OCI-LY1 (cell line): ENCODE results near the gene AKR7A3.

ENCODE experiments used
- H2AFZ ChIP-seq: fragments of 200-600 bp; sonication (generic), shearing (Covaris generic); 2 replicates; pipeline ENCODE4 v1.6.0; 2014; ENCODE audit warnings: antibody characterized with exemption, mild to moderate bottlenecking, low read length
- H3F3A ChIP-seq: fragments of 200-600 bp; sonication (generic), shearing (Covaris generic); 2 replicates; pipeline ENCODE4 v1.6.0; 2014; ENCODE audit warnings: mild to moderate bottlenecking, antibody characterized with exemption, low read length, moderate library complexity; ENCODE audit not compliant: insufficient read depth
- H3K27ac ChIP-seq: fragments of 200-600 bp; sonication (generic); 2 replicates; pipeline ENCODE4 v1.5.1; 2014; ENCODE audit warnings: low read length, mixed run types, mild to moderate bottlenecking, low read depth; ENCODE audit not compliant: poor library complexity, severe bottlenecking
- H3K27me3 ChIP-seq: fragments of 200-600 bp; sonication (generic); 2 replicates; pipeline ENCODE4 v1.6.0; 2014; ENCODE audit warnings: antibody characterized with exemption, mild to moderate bottlenecking, low read length, moderate library complexity; ENCODE audit not compliant: insufficient read depth
- H3K36me3 ChIP-seq: fragments of 200-600 bp; sonication (generic); 2 replicates; pipeline ENCODE4 v1.6.1; 2014; ENCODE audit warnings: mild to moderate bottlenecking, antibody characterized with exemption, low read length, moderate library complexity, mixed read lengths; ENCODE audit not compliant: insufficient read depth
- H3K4me1 ChIP-seq: fragments of 200-600 bp; sonication (generic); 2 replicates; pipeline ENCODE4 v1.5.1; 2014; ENCODE audit warnings: mild to moderate bottlenecking, low read length, moderate library complexity; ENCODE audit not compliant: insufficient read depth, severe bottlenecking
- H3K4me2 ChIP-seq: fragments of 200-600 bp; sonication (generic), shearing (Covaris generic); 2 replicates; pipeline ENCODE4 v1.6.1; 2014; ENCODE audit warnings: low read length
- H3K4me3 ChIP-seq: fragments of 200-600 bp; sonication (generic); 2 replicates; pipeline ENCODE4 v1.5.1; 2014; ENCODE audit warnings: low read length, low read depth, mild to moderate bottlenecking, mixed read lengths; ENCODE audit not compliant: poor library complexity, severe bottlenecking
- H3K79me2 ChIP-seq: fragments of 200-600 bp; shearing (Covaris generic); 2 replicates; pipeline ENCODE4 v1.6.1; 2016; ENCODE audit warnings: mixed run types, low read length, mixed read lengths; ENCODE audit not compliant: insufficient read depth
- H3K9ac ChIP-seq: fragments of 200-600 bp; sonication (generic), shearing (Covaris generic); 2 replicates; pipeline ENCODE4 v1.6.1; 2014; ENCODE audit warnings: mild to moderate bottlenecking, low read length, mixed read lengths
- H3K9me2 ChIP-seq: fragments of 200-600 bp; sonication (generic), shearing (Covaris generic); 2 replicates; pipeline ENCODE4 v1.6.1; 2014; ENCODE audit warnings: low read depth, mild to moderate bottlenecking, low read length, mixed read lengths
- H3K9me3 ChIP-seq: fragments of 200-600 bp; shearing (Covaris generic); 2 replicates; pipeline ENCODE4 v1.6.1; 2014; ENCODE audit warnings: low read length, mixed read lengths
- H4K20me1 ChIP-seq: fragments of 200-600 bp; sonication (generic), shearing (Covaris generic); 2 replicates; pipeline ENCODE4 v1.6.0; 2016; ENCODE audit warnings: mild to moderate bottlenecking, low read length; ENCODE audit not compliant: insufficient read depth
- CTCF ChIP-seq: fragments of 200-600 bp; sonication (generic), shearing (Covaris generic); IDR thresholded peaks from 2 replicates; pipeline ENCODE4 v1.5.1; 2017; ENCODE audit warnings: mild to moderate bottlenecking, antibody characterized with exemption, low read length, moderate library complexity, mixed read lengths
- EZH2 ChIP-seq: fragments of 200-600 bp; sonication (generic), shearing (Covaris generic); IDR thresholded peaks from 2 replicates; pipeline ENCODE4 v1.8.0; 2017; ENCODE audit warnings: borderline replicate concordance, mixed run types, mild to moderate bottlenecking, antibody characterized with exemption, low read length, moderate library complexity, mixed read lengths

The AKR7A3 gene

GRCh38 chr1:19313636-19313959, 25.0 kb upstream of the AKR7A3 start:
- Histone ChIP-seq H2AFZ (no peak overlapping the region), H3K9me2 (no peaks in the 10 kb centered on the region), H3K79me2 (no peaks in the 10 kb centered on the region), H3K4me3 (peak overlapping the region; percentile 90), H3K27ac (peak overlapping the region; percentile 88), H4K20me1 (no peaks in the 10 kb centered on the region), H3K9ac (peak overlapping the region; percentile 90; the same call in 1 of the 2 replicates), H3K4me2 (peak overlapping the region; percentile 93), H3K4me1 (peaks cover 60% of the 10 kb centered on the region), H3K9me3 (no peaks in the 10 kb centered on the region), H3F3A (no peaks in the 10 kb centered on the region), H3K27me3 (no peaks in the 10 kb centered on the region), H3K36me3 (peaks cover 9% of the 10 kb centered on the region; the same call in 1 of the 2 replicates)
- TF ChIP-seq EZH2 (no peak), CTCF (no peak)

- Histone ChIP-seq H4K20me1 (no peaks in the 10 kb centered on the region), H3K4me3 (peak overlapping the region; percentile 90), H3F3A (no peaks in the 10 kb centered on the region), H3K4me2 (peak overlapping the region; percentile 93), H3K79me2 (no peaks in the 10 kb centered on the region), H3K36me3 (peaks cover 10% of the 10 kb centered on the region; the same call in 1 of the 2 replicates), H3K27me3 (no peaks in the 10 kb centered on the region), H3K9ac (peak overlapping the region; percentile 90), H2AFZ (no peak overlapping the region), H3K9me2 (no peaks in the 10 kb centered on the region), H3K27ac (peak overlapping the region; percentile 88), H3K9me3 (no peaks in the 10 kb centered on the region), H3K4me1 (peaks cover 60% of the 10 kb centered on the region)
- TF ChIP-seq CTCF (no peak), EZH2 (no peak)
These were observed 24.4 kb upstream of the AKR7A3 start for GRCh38 chr1:19312782-19313635.

GRCh38 chr1:19311931-19312781, 23.6 kb upstream of the AKR7A3 start, which contains the start of the genes AKR7A2 and SLC66A1:
Gene AKR7A2, minus strand, starts transcription at chr1:19312144. Its CDS starts 20 bp downstream, at chr1:19312124.
Gene SLC66A1, plus strand, starts transcription at chr1:19312326. Its CDS starts 5,352 bp downstream, at chr1:19317678.
- Histone ChIP-seq H3K36me3 (peaks cover 11% of the 10 kb centered on the region; the same call in 1 of the 2 replicates), H3K4me1 (peaks cover 59% of the 10 kb centered on the region), H3K4me2 (peak within 1 kb of the TSS; percentile 93), H3F3A (no peaks in the 10 kb centered on the region), H3K79me2 (no peaks in the 10 kb centered on the region), H2AFZ (no peak within 1 kb of the TSS), H3K4me3 (peak within 1 kb of the TSS; percentile 90), H3K9ac (peak within 1 kb of the TSS; percentile 96), H3K27ac (peak within 1 kb of the TSS; percentile 88), H3K27me3 (no peaks in the 10 kb centered on the region), H3K9me3 (no peaks in the 10 kb centered on the region), H3K9me2 (no peaks in the 10 kb centered on the region), H4K20me1 (no peaks in the 10 kb centered on the region)
- TF ChIP-seq EZH2 = no peak
